Measurements from ENCODE around the gene A3GALT2.

Gene A3GALT2

DNA sequence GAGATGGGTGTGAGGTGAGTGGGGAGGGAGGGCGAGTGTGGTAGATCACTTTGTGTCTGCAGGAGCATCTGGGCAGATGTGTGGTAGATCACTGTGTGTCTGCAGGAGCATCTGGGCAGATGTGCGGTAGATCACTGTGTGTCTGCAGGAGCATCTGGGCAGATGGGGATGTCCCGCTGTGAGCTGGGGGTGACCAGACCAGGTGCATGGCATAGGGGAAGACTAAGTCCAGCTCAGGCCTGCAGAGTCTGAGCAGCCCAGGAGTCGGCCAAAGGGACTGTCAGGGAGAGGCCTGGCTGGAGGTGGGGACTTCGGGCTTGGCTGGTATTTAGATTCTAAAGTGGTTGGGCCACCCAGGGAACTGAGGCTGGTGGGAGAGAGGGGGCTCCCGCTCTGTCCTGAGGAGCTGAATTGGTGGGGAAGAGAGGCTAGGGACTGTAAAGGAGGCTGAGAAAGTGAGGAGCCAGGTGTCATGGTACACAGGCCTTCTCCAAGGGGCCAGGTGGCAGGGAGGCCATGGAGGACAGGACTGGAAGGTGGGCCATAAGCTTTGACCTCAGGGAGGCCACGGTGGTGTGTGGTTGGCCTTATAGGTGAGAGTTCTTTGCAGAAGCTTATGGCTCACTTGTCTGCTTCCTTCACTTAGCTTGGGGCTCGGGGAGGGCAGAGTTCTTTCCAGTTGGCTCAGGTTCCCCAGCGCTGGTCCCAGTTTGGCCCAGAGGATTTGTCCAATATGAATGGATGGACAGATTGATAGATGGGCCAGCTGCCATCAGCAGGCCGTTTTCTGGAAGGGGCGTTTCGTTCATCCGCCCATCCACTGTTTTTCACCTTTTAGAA is 49.0 kb downstream of the A3GALT2 start:
- no peak for DNase-seq (ENCODE audit: low read depth)
- H3K4me3 ChIP-seq (ENCODE audit: control insufficient read depth, low read depth, low read length), result no peak overlapping the region
- TF ChIP-seq CTCF (conservative IDR thresholded peaks at IDR 0.05; ENCODE audit: control insufficient read depth, insufficient read depth, low read depth, low read length), result no peak

- DNase-seq (ENCODE audit: low read depth), result no peak
- H3K4me3 ChIP-seq (ENCODE audit: control insufficient read depth, low read depth, low read length), result no peak overlapping the region
- TF ChIP-seq CTCF (conservative IDR thresholded peaks at IDR 0.05; ENCODE audit: control insufficient read depth, insufficient read depth, low read depth, low read length), result no peak
Observed at GRCh38 chr1:33270808-33271465, 50.0 kb downstream of the A3GALT2 start.

GRCh38 chr1:33270379-33270778 is 50.5 kb downstream of the A3GALT2 start:
- H3K4me3 ChIP-seq (ENCODE audit: control insufficient read depth, low read depth, low read length), result no peak overlapping the region
- DNase-seq (ENCODE audit: low read depth), result no peak
- TF ChIP-seq CTCF (conservative IDR thresholded peaks at IDR 0.05; ENCODE audit: control insufficient read depth, insufficient read depth, low read depth, low read length), result no peak

DNA sequence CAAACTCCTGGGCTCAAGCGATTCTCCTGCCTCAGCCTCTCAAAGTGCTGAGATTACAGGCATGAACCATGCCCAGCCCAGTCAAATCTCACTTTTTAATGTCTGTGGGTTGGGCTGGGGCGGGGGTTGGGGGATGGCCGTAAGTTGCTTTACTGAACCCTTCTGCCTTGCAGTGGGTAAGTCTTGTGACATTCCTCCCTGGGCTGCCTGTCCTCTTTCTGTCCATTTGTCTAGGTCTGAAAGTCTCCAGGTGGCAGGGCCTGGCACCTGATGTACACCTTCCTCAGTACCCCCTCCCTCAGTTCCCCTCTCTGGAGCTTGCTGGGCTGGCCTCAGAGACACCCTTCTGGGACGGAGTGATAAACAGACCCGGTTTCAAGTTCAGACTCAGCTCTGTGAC is 51.3 kb downstream of the A3GALT2 start:
- DNase-seq (ENCODE audit: low read depth), result no peak
- no peak for TF ChIP-seq CTCF (conservative IDR thresholded peaks at IDR 0.05; ENCODE audit: control insufficient read depth, insufficient read depth, low read depth, low read length)

GRCh38 chr1:33268927-33269610 is 51.8 kb downstream of the A3GALT2 start:
- TF ChIP-seq CTCF (conservative IDR thresholded peaks at IDR 0.05; ENCODE audit: control insufficient read depth, insufficient read depth, low read depth, low read length), result no peak
- no peak overlapping the region for H3K4me3 ChIP-seq (ENCODE audit: control insufficient read depth, low read depth, low read length)
- no peak for DNase-seq (ENCODE audit: low read depth)

More for the DNA sequence above, 51.3 kb downstream of the A3GALT2 start:
- no peak overlapping the region for H3K4me3 ChIP-seq (ENCODE audit: control insufficient read depth, low read depth, low read length)

- no peak for DNase-seq (ENCODE audit: low read depth)
- no peak for TF ChIP-seq CTCF (conservative IDR thresholded peaks at IDR 0.05; ENCODE audit: control insufficient read depth, insufficient read depth, low read depth, low read length)
Observed at GRCh38 chr1:33268457-33268856, 52.4 kb downstream of the A3GALT2 start.

More at GRCh38 chr1:33268457-33268856, 52.4 kb downstream of the A3GALT2 start:
- H3K4me3 ChIP-seq (ENCODE audit: control insufficient read depth, low read depth, low read length), result no peak overlapping the region

All from fibroblast of mammary gland (primary cell).